Measurements from ENCODE around the gene MARS1. TPM values are rescaled to one million over a fixed set of nuclear protein-coding genes. Genes with fewer than 3 reads are reported as not detected.

The MARS1 gene
- total RNA-seq, 1 experiment from 2014 or later = 291 TPM

- Histone ChIP-seq H3K27me3 (ENCODE audit: control insufficient read depth, insufficient read depth, low read length) (no peaks in the 10 kb centered on the region), H3K4me3 (ENCODE audit: low read depth in 2 of 2, low read length in 2 of 2) (no peak overlapping the region), H3K4me1 (ENCODE audit: control insufficient read depth, insufficient read depth, low read length) (peaks cover 15% of the 10 kb centered on the region), H3K36me3 (ENCODE audit: control insufficient read depth, insufficient read depth, low read length) (no peaks in the 10 kb centered on the region), H3K9me3 (ENCODE audit: control insufficient read depth, insufficient read depth, low read depth, low read length) (no peaks in the 10 kb centered on the region), H3K27ac (ENCODE audit: low read length) (no peak overlapping the region; the same call in 1 of the 2 replicates)
- TF ChIP-seq TCF7L2 (IDR thresholded peaks at IDR 0.05; ENCODE audit: low read depth, low read length) (no peak), POLR2AphosphoS5 (IDR thresholded peaks at IDR 0.05; ENCODE audit: low read depth, low read length) (no peak), REST (IDR thresholded peaks at IDR 0.05; ENCODE audit: insufficient read depth in 1 of 2, low read depth in 2 of 2, low read length in 1 of 2) (no peak), SIN3A (IDR thresholded peaks at IDR 0.05; ENCODE audit: borderline replicate concordance, insufficient read depth, low read depth, low read length) (no peak), CTCF (IDR thresholded peaks at IDR 0.05) (no peak)
- intact Hi-C loops (cut with micrococcal nuclease; ENCODE audit: unreplicated experiment) (loop anchor here (5.0 kb wide), 1 partner anchor 165 kb away; no protein-coding TSS in a partner anchor), in situ Hi-C loops (cut with HindIII; ENCODE audit: low pct_unique_long_range_greater_than_20kb, low sequenced_read_pairs) (no loop called here)
- DNase-seq (ENCODE audit: low read depth, low spot score) = no peak
- POLR2A ChIA-PET = no interaction called here
- no TSS peak for BruUV-seq (replicated peaks)
- CTCF ChIA-PET = interaction anchor here (0.7 kb wide), 1 partner anchor 35 kb away, joined by 3 read pairs; no protein-coding TSS in a partner anchor
- ATAC-seq = no peak
Measured at GRCh38 chr12:57456737-57457490, 31.0 kb upstream of the MARS1 start.

- Histone ChIP-seq H3K27me3 (ENCODE audit: control insufficient read depth, insufficient read depth, low read length) (no peaks in the 10 kb centered on the region), H3K36me3 (ENCODE audit: control insufficient read depth, insufficient read depth, low read length) (no peaks in the 10 kb centered on the region), H3K9me3 (ENCODE audit: control insufficient read depth, insufficient read depth, low read depth, low read length) (no peaks in the 10 kb centered on the region), H3K27ac (ENCODE audit: low read length) (peak overlapping the region; percentile 89), H3K4me1 (ENCODE audit: control insufficient read depth, insufficient read depth, low read length) (peaks cover 15% of the 10 kb centered on the region), H3K4me3 (ENCODE audit: low read depth in 2 of 2, low read length in 2 of 2) (peak overlapping the region; percentile 72 to 73)
- ChIA-PET POLR2A (interaction anchor here (0.7 kb wide), 1 partner anchor 407 kb away, joined by 8 read pairs; no protein-coding TSS in a partner anchor), CTCF (interaction anchor here (0.6 to 1.2 kb wide), 6 partner anchors 8 to 277 kb away, joined by 3 to 6 read pairs (median 3); no protein-coding TSS in a partner anchor)
- intact Hi-C loops (cut with micrococcal nuclease; ENCODE audit: unreplicated experiment) = loop anchor here (5.0 kb wide), 1 partner anchor 164 kb away; no protein-coding TSS in a partner anchor
- ATAC-seq = no peak
- TF ChIP-seq REST (IDR thresholded peaks at IDR 0.05; ENCODE audit: insufficient read depth in 1 of 2, low read depth in 2 of 2, low read length in 1 of 2) (no peak), SIN3A (IDR thresholded peaks at IDR 0.05; ENCODE audit: borderline replicate concordance, insufficient read depth, low read depth, low read length) (no peak)
- DNase-seq (ENCODE audit: low read depth, low spot score) = no peak
- in situ Hi-C loops (cut with HindIII; ENCODE audit: low pct_unique_long_range_greater_than_20kb, low sequenced_read_pairs) = no loop called here
- BruUV-seq (replicated peaks) = no TSS peak
Measured at GRCh38 chr12:57458665-57459054, 29.2 kb upstream of the MARS1 start.
